ENCODE data around the gene SNX33.
A peak's percentile ranks its signal among the peaks of the same experiment; 100 is the strongest.
"Not testable (repeated sequence)": the region's sequence is repeated elsewhere in the genome, so short reads cannot be mapped to it uniquely, and the experiment has no call there.

SNX33 gene

DNA sequence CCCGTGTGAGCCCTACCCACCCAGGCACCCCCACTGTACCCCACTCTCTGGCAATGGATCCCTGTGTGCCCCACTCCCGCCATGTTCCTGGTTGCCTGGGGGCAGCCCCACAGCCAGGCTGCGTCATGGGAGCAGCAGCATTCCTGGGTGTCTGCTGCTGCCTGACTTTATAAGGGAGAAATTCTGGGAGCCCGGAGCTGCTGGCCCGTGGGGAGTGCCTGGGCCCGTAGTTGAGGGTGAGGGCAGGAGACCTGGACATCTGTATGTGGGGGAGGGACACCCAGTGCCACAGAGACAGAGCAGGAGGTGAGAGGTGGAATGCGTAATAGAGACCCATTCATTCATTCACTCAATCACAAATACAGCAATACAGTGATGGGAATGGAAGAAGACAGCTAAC lies 49.8 kb downstream of the SNX33 start:
- Histone ChIP-seq H3K4me2 (ENCODE audit: low read depth, low read length, poor library complexity, severe bottlenecking) (no peak overlapping the region), H2AFZ (ENCODE audit: low read length) (no peak overlapping the region), H3K9ac (ENCODE audit: low read depth, low read length, poor library complexity, severe bottlenecking) (peak overlapping the region; percentile 50)

DNA sequence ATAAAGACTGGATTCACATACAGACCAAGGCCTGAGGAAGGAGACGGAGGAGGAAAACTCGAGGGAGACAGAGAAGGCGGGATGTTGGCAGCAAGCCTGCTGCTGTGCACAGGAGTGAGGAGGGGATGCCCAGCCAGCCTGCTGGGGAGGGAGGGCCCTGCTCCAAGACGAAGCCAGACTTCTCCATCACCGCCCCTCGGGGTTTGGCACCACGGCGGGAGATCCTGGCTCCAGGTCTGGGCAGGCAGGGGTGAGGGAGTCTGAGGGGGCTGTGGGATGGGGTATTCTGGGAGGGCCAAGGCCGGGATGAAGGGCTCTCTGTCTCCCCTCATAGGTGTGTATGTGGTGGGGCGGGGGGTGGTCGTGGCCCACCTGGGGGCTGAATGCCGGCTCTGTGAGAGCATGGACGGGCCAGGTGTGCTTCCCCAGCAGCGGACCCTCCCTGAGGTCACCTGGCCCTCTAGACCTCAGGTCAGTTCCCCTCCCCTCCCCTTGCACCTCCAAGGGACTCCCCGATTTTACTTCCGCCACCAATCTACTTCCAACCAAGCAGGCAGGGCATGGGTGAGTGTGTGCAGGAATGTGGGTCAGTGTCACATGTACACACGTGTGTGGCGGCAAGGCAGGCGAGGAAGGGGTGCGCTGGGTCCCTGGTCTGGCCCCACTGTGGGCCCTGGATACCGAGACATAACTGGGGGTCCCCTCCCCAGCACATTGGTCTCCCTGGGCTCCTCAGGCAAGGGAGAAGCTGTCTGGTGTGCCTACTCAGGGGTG lies 50.4 kb downstream of the SNX33 start:
- not testable (repeated sequence) for H3K79me2 ChIP-seq (ENCODE audit: insufficient read depth, low read length); H3K36me3 ChIP-seq (ENCODE audit: insufficient read depth, low read length); H3K9me3 ChIP-seq (ENCODE audit: insufficient read depth, low read depth, low read length); H3K4me3 ChIP-seq (ENCODE audit: low read length, poor library complexity, severe bottlenecking); H3K9me2 ChIP-seq (replicated peaks; ENCODE audit: low read depth, low read length); H3K4me2 ChIP-seq (ENCODE audit: low read depth, low read length, poor library complexity, severe bottlenecking); H3F3A ChIP-seq (ENCODE audit: low read depth); H3K27me3 ChIP-seq (ENCODE audit: insufficient read depth, low read length, poor library complexity, severe bottlenecking); H2AFZ ChIP-seq (ENCODE audit: low read length); H4K20me1 ChIP-seq (ENCODE audit: insufficient read depth, low read length, poor library complexity, severe bottlenecking)
- Histone ChIP-seq H3K4me1 (ENCODE audit: insufficient read depth, low read length, poor library complexity, severe bottlenecking) (peaks cover 82% of the 10 kb centered on the region), H3K9ac (ENCODE audit: low read depth, low read length, poor library complexity, severe bottlenecking) (peak overlapping the region; percentile 50)

More for the DNA sequence above, 49.8 kb downstream of the SNX33 start:
- Histone ChIP-seq H3K9me2 (replicated peaks; ENCODE audit: low read depth, low read length) (no peaks in the 10 kb centered on the region), H3K36me3 (ENCODE audit: insufficient read depth, low read length) (no peaks in the 10 kb centered on the region), H4K20me1 (ENCODE audit: insufficient read depth, low read length, poor library complexity, severe bottlenecking) (no peaks in the 10 kb centered on the region), H3F3A (ENCODE audit: low read depth) (0 out of 2 replicates have a peak, but pooled peaks cover 2% of the 10 kb centered on the region), H3K27me3 (ENCODE audit: insufficient read depth, low read length, poor library complexity, severe bottlenecking) (no peaks in the 10 kb centered on the region), H3K4me3 (ENCODE audit: low read length, poor library complexity, severe bottlenecking) (no peak overlapping the region), H3K79me2 (ENCODE audit: insufficient read depth, low read length) (no peaks in the 10 kb centered on the region), H3K4me1 (ENCODE audit: insufficient read depth, low read length, poor library complexity, severe bottlenecking) (peaks cover 82% of the 10 kb centered on the region), H3K9me3 (ENCODE audit: insufficient read depth, low read depth, low read length) (no peaks in the 10 kb centered on the region)
- TF ChIP-seq, protein P1, sequence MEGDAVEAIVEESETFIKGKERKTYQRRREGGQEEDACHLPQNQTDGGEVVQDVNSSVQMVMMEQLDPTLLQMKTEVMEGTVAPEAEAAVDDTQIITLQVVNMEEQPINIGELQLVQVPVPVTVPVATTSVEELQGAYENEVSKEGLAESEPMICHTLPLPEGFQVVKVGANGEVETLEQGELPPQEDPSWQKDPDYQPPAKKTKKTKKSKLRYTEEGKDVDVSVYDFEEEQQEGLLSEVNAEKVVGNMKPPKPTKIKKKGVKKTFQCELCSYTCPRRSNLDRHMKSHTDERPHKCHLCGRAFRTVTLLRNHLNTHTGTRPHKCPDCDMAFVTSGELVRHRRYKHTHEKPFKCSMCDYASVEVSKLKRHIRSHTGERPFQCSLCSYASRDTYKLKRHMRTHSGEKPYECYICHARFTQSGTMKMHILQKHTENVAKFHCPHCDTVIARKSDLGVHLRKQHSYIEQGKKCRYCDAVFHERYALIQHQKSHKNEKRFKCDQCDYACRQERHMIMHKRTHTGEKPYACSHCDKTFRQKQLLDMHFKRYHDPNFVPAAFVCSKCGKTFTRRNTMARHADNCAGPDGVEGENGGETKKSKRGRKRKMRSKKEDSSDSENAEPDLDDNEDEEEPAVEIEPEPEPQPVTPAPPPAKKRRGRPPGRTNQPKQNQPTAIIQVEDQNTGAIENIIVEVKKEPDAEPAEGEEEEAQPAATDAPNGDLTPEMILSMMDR (conservative IDR thresholded peaks at IDR 0.05; ENCODE audit: low read length): no peak
- TF ChIP-seq EZH2phosphoT487 (IDR thresholded peaks at IDR 0.05; ENCODE audit: borderline replicate concordance): no peak

DNA sequence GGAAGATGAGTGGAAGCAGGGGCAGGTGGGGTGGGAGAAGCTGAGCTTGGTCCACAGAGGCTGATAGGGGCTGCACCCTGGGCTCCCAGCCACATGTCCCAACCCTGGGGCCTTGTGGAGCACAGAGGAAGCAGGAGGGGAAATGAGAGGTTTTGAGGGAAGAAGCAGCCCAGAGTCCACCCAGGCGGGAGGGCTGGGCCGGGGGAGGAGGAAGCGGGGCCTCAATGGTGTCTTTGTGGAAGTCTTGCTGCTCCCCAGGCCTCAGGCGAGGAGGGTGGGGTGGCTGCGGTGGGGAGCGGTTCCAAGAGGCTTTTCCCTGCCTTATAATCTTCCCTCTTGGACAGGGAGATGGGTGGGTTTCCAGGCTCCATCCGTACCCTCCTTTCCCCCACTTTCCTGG lies 51.8 kb downstream of the SNX33 start:
- not testable (repeated sequence) for H3F3A ChIP-seq (ENCODE audit: low read depth); H3K79me2 ChIP-seq (ENCODE audit: insufficient read depth, low read length); H2AFZ ChIP-seq (ENCODE audit: low read length); H3K9me3 ChIP-seq (ENCODE audit: insufficient read depth, low read depth, low read length); H3K27me3 ChIP-seq (ENCODE audit: insufficient read depth, low read length, poor library complexity, severe bottlenecking); H3K9me2 ChIP-seq (replicated peaks; ENCODE audit: low read depth, low read length); H3K36me3 ChIP-seq (ENCODE audit: insufficient read depth, low read length); H4K20me1 ChIP-seq (ENCODE audit: insufficient read depth, low read length, poor library complexity, severe bottlenecking)
- Histone ChIP-seq H3K4me1 (ENCODE audit: insufficient read depth, low read length, poor library complexity, severe bottlenecking) (peaks cover 69% of the 10 kb centered on the region), H3K9ac (ENCODE audit: low read depth, low read length, poor library complexity, severe bottlenecking) (peak overlapping the region; percentile 69), H3K4me2 (ENCODE audit: low read depth, low read length, poor library complexity, severe bottlenecking) (peak overlapping the region; percentile 55), H3K4me3 (ENCODE audit: low read length, poor library complexity, severe bottlenecking) (peak overlapping the region; percentile 46)

DNA sequence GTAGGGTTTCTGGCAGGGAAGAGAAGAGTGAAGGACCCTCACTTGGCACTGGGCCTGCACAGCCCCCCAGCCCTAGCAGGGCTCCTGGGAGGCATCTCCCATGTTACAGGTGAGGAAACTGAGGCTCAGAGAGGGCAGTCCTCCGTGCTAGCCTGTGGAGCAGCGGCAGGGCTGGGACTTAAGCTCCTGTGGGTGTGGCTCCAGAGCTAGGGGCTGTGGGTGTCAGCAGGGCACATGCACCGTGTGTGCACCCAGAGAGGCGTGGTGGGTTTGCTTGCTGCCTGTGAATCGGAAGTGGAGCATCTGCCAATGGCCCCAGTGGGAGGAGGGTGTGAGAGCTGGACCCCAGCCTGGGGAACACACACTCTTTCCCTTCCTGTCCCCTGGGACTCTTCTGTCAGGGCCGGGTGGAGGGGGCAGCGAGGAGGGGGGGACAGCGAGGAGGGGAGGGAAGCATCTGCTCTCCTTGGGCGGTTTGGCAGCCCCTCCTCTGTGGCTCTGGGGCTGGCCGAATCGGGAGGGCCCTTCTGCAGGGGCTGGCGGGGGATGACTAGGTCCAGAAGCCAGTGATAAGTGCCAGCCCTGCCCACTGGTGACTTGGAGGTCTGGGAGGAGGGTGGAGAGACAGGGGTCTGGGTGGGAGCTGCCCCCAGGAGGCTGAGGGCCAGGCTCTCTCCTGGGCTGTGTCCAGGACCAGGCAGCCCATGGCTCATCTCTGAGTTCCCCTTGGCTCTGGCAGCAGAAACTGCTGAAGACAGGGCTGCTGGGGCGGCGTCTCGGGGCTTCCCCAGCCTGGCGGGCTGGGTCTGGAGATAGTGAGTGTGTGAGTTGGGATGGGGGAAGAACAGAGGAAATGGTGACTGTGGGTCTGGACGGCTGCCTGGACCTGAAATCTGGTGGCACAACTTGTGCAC lies 52.5 kb downstream of the SNX33 start:
- not testable (repeated sequence) for H3K79me2 ChIP-seq (ENCODE audit: insufficient read depth, low read length); H3K9me2 ChIP-seq (replicated peaks; ENCODE audit: low read depth, low read length); H2AFZ ChIP-seq (ENCODE audit: low read length); H3F3A ChIP-seq (ENCODE audit: low read depth); H3K9me3 ChIP-seq (ENCODE audit: insufficient read depth, low read depth, low read length); H3K27me3 ChIP-seq (ENCODE audit: insufficient read depth, low read length, poor library complexity, severe bottlenecking); H4K20me1 ChIP-seq (ENCODE audit: insufficient read depth, low read length, poor library complexity, severe bottlenecking); H3K36me3 ChIP-seq (ENCODE audit: insufficient read depth, low read length)
- peak overlapping the region; percentile 69 for H3K4me2 ChIP-seq (ENCODE audit: low read depth, low read length, poor library complexity, severe bottlenecking)
- peak overlapping the region; percentile 53 for H3K4me3 ChIP-seq (ENCODE audit: low read length, poor library complexity, severe bottlenecking)
- peaks cover 62% of the 10 kb centered on the region for H3K4me1 ChIP-seq (ENCODE audit: insufficient read depth, low read length, poor library complexity, severe bottlenecking)
- H3K9ac ChIP-seq (ENCODE audit: low read depth, low read length, poor library complexity, severe bottlenecking): peak overlapping the region; percentile 69

DNA sequence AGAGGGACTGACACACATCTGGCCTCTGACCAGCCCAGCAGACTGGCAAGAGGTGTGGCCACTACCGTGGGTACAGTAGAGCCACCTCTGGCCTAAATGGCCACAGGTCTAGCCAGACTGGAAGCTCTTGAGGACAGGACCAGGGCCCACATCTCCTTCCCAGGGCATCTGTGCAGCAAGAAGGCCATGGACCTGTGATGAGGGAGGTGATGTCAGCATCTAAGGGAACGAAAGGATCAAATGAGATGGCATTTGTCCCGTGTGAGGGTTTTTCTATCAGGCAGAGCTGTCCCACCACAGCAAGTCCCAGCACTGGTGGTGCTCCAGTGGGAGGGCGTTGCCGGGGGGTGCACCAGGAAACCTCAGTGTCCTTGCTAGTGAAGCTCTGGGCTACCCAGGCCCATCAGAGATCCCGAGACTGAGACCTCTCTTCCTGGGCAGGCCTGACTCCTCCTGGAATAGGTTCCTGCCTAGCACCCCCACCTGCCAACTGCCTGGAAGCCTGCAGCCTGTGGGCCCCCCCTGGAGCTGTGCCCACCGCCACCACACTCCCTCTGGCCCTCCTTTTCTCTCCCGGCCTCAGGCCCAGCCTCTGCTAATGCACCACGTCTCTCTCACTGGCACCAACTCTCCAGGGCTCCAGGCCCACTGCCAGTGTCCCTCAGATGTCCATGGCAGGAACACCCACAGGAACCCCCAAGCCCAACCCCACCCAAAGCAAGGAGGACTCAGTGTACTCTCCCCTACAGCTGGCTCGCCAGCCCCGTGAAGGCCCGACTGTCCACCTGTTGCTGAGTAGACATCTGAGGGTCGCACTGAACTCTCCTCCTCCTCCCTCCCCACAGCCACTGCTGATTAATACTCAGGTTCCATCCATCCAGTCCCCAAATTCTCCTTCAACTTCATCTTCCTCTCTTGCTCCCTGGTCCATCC lies 53.6 kb downstream of the SNX33 start:
- not testable (repeated sequence) for H3K9me3 ChIP-seq (ENCODE audit: insufficient read depth, low read depth, low read length); H3K9me2 ChIP-seq (replicated peaks; ENCODE audit: low read depth, low read length); H3K79me2 ChIP-seq (ENCODE audit: insufficient read depth, low read length); H3K27me3 ChIP-seq (ENCODE audit: insufficient read depth, low read length, poor library complexity, severe bottlenecking); H4K20me1 ChIP-seq (ENCODE audit: insufficient read depth, low read length, poor library complexity, severe bottlenecking); H3F3A ChIP-seq (ENCODE audit: low read depth); H3K36me3 ChIP-seq (ENCODE audit: insufficient read depth, low read length); H2AFZ ChIP-seq (ENCODE audit: low read length)
- H3K4me2 ChIP-seq (ENCODE audit: low read depth, low read length, poor library complexity, severe bottlenecking): peak overlapping the region; percentile 69
- H3K4me3 ChIP-seq (ENCODE audit: low read length, poor library complexity, severe bottlenecking): peak overlapping the region; percentile 53
- H3K4me1 ChIP-seq (ENCODE audit: insufficient read depth, low read length, poor library complexity, severe bottlenecking): peaks cover 50% of the 10 kb centered on the region
- H3K9ac ChIP-seq (ENCODE audit: low read depth, low read length, poor library complexity, severe bottlenecking): peak overlapping the region; percentile 67

Data from Loucy (cell line).